NCI-H345 treated with DMSO at 0.1 percent for 48 hours (cell line): Measurements from ENCODE around the gene HOXA9.
A peak's percentile ranks its signal among the peaks of the same experiment; 100 is the strongest.

Experiments used
- DNase-seq: peaks from one replicate; lab custom pipeline; 2025; ENCODE audit not compliant: unreplicated experiment; lab: John Stamatoyannopoulos, UW

HOXA9 gene

DNA sequence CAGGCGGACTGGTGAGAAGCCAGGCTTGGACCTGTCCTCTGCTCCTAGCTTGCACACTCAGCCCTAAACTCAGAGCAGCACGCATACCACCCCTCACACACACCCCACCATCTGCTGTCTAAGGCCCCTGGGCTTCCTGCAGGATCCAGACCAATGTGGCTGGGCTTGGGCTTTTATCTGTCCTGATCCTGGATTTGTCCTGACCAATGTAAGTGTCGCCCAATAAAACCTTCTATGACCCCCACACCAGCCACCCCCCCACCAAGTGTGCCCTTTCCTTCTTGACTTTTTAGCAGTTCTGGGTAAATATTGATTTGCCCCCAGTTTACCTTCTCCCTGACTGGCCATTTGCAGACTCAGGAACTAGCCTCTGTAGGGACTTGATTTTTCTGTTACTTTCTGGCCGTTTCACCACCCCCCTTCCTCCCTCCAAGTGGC lies 36.3 kb upstream of the HOXA9 start:
- DNase-seq: no peak

DNA sequence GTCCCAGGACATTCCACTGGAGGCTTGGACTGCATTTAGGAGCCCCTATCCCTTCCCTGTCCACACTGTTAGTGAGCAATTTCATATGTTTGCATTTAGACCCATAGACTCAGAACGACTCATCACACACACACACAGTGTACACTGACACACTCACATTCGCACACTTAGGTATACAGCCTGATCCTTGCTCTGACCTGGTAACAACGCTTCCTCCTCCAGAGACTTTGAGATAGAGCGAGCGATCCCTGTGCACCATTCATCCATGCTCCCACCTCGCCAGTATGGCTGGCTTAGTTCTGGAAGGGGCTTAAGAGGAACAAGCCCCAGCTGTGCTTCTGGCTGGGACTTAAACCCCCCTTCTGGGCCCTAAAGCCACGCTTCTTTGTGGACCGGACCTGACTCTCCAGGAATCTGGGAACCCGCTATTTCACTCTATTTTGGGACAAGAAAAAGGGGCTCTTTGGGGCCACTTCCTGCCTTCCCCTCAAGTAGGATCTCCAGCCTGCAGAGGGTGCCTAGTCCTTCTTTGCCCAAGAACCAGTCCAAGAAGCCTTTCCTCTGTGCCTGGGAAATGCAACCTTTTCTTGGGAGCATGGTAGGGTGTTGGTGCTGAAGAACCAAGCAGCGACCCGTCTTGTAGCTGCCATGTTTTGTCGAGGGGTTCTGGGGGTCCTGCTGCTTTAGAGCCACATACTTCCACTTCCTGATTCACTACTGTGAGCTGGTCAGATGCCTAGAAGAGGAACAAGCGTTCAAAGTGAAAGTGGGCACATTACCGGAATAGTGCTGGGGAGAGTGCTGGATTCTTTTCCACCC lies 35.6 kb upstream of the HOXA9 start:
- no peak for DNase-seq

DNA sequence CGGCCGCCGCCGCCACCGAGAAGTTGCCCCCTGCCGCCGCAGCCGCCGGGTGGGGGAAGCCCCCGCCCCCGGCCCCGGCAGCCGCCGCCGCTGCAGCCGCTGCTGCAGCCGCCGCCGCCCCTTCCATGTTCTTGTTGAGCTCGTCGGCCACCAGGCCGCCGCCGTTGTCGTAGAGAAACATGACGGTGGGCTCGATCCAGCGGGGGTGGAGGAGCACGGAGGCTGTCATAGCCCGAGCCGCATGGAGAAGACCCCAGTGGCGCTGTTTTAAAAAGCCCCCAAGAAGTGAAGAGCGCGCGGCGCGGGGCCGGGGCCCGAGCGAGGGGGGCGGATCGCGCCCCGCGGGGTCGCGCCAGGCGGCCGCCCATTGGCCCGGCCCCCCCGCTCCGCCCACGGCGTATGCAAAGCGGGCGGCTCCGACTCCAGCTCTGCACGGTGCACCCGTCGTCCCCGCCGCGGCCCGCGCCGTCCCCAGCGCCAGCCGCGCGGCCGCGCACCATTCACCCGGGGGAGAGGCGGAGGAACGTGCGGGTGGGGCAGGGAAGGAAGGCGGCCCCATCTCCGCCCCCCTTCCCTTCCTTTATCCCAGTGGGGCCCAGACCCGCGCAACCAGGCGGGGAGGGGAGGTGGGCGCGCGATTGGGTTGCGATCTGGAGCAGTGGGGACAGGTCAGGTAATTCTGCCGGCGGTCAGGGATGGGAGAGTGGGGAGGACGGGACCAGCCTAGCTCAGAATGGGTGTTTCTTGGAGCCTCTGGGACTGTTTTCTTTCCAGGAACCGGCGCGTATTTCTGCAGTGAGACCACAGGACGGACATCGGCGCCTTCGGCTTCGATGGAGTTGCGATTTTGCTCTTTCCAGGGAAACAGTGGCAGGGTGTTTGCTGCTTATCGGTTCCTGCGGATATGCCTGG lies 34.8 kb upstream of the HOXA9 start, which contains the start of gene HOXA13:
Gene HOXA13, minus strand, starts transcription at position 243 of the 912 bp plus-strand sequence. Its CDS starts 14 bp downstream, at position 229.
- DNase-seq: peak; percentile 38

DNA sequence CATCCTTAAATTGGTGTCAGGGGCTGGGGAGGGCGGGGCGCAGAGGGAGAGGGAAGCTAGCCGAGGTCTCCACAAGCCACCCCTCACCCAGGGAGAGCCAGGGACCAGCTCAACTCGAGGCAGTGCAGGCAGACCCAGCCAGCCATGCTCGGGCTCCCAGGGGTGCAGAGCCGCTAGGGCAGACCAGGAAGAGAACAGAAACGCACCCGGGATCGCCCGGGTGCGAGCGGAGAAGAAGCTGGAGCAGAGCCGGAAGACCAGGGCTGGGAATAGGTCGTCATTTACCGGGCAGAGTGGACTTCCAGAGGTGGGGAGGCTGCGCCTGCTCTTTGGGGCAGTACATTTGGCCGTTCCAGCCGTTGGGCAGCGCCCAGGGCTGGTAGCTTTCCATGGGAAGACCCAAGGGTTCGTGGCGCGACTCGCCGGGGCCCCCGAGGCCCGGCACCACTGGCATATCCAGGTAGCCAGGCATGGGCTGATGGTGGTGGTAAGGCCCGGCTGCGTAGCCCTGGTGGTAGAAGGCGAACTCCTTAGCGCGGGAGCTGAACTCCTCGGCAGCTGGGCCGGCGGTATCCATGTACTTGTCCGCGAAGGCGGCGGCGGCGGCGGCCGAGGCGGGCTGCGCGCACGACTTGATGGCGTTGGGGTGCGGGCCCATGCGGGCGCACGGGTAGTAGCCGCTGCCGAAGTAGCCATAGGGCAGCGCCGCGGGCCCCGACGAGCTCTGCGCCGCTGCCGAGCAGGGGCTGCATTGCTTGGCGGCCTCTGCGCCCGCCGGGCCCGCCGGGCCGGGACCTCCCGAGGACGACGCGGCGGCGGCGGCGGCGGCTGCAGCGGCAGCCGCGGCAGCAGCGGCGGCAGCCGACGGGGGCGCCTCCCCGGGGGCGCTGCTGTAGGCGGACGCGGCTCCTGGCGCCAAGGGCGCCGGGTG lies 33.8 kb upstream of the HOXA9 start:
- no peak for DNase-seq

DNA sequence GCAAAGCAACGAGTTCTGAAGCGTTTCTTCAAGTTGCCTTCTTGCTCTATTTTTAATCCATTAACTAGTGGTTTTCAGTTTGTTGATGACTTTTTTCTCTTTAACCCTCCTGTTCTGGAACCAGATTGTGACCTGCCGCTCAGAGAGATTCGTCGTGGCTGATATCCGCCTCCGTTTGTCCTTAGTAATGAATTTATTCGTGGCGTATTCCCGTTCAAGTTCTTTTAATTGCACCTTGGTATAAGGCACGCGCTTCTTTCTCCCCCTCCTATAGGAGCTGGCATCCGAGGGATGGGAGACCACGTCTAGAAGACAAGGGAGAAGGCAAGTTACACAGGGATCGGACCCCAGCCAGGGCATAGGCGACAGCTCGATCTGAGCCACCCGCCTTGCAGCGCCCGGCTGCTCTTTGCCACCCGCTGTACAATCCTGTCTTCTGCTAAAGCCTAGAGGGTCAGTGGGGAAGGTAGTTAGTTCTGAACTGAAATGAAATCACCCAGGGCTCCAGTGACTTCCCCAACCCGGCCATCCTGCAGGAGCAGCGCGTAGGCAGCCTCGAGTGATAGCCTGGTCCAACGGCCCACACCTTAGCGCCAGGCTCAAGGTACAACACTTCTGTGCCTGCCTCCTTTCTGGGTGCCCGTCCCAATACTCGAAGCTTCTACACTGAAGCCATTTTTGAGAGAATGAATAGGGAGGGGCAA lies 33.0 kb upstream of the HOXA9 start:
- no peak for DNase-seq

DNA sequence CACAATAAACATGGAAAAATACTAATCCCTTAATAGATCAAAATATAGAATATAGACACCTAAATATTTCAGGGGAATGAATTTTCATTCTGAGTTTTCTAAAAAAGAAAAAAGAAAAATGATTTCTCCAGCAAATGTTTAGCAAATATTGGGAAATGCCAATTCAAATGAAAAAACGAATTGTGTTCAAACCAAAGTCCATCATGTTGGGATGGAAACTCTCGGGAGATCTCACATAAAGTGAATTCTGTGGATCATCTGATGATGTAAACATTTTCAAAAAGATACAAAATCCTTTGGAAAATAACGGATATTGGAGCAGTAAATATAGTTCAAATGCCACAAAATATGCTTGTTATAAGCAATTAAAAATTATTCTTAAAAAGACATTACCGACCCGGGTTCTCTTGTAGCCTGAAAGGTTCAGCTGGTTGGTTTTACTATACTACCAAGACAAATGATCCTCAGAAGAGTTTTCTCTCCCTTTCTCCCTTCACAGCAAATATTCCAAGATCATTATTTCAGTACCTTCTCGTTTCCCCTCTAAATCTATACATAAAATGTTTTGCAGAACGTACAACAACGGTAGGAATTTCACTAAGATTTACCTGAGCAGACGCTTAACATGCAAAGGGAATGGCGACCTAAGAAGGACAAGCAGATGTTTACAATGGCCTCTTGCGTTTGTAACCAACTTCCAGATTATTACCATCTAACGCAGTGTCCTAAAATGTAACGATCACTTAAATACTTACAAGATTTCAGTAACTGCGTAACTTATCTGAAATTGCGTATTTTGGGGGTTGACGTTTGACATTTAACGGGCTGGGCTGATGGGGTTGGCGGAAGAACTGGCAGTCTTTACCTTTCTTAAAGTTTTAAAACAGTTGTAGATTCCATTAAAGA lies 32.1 kb upstream of the HOXA9 start:
- DNase-seq: no peak

DNA sequence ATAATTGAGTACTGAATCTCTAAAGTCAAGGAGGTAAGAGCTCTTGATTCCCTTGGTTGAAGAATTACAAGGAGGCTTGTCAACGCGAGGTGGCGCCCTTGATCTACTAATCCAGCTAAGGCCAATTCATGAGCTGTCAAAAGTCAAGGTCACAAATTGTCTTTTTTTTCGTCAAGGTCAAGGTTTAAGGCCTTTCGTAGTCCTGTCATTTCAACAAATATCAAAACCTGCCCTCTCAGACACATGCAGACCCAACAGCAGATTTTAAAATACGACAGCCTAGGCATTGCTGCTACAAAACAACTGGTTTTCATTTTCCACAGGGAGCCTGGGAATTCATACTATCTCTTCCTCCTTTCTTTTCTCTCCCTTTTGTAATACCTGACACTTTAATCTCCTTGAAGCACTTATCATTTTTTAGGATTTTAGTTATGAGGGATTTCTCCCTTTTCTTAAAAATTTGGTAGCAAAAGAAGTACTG lies 31.0 kb upstream of the HOXA9 start:
- DNase-seq: peak; percentile 62

DNA sequence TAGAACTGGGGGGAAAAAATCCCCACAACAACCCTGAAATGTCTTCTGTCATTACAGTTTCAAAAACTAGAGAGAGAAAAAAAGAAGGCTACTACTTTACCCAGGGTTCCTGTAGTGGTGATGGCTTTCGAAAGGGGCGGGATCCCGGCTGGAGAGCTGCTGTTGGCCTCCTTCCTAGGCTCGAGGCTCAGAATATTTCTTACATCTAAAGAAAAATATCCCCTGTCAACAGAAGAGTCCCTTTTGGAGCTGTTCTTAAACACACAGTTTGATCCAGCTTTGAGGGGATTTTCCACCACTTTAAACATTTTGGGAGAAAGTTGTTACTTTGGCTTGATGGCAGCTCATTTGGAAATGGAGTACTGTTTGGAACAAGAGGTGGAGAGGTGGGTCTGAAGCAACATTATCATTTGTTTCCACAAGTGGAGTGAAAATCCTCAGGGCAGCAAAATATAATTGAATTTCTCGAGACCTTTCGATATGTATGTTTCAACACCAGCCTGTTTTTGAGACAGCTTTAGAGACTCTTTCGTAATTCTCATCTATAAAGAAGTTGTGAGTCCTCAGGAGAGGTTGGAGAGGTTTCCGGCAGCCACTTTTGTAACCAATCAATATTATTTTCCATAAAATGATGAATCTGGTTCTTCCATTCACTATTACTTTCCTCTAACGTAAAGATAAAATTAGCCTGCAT lies 29.5 kb upstream of the HOXA9 start:
- DNase-seq: no peak

DNA sequence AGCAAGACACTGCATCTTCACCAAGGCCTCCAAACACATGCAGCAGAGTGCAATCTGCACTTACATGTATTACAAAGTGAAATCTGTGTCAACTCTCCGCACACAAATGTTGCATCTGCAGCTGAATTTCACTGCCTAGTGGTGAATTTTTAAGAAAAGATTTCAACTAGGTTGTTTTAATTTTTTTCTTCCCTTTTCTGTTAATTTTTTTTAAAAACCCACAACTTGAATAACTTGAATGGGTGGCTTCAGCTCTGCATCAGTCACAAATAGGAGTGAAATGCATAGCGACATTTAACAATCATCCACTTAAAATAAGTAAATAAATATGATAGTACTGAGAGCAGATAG lies 28.6 kb upstream of the HOXA9 start:
- no peak for DNase-seq

DNA sequence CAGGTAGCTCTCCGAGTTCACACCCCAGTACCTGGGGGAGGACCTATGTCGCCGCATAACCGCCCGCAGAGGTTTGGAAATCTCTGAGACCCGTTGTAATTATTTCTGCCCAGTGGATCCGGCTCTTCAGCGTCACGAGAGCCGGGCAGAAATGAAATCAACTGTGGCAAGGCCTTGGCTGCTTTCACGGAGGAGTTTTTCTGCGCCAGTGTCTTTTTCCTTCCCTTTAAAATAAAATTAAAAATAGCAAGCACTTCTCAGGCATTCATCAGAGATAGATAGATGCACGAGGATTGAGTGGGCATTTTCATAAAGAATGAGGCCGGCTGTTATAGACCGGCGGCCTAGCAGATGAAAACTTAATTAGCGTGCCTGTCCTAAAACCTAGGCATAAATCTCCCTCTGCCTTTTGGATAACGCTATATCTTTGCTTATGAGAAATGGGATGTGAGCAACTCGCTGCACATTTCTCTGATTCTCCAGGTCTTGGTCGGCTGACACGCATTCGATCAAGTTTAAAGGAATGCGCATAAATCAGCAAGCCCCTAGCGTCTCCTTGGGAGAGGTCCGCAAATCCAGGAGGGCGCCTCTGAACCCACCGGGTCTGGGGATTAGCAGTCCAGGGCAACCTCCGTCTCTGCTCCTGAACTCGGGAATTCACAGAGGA lies 28.1 kb upstream of the HOXA9 start:
- no peak for DNase-seq

DNA sequence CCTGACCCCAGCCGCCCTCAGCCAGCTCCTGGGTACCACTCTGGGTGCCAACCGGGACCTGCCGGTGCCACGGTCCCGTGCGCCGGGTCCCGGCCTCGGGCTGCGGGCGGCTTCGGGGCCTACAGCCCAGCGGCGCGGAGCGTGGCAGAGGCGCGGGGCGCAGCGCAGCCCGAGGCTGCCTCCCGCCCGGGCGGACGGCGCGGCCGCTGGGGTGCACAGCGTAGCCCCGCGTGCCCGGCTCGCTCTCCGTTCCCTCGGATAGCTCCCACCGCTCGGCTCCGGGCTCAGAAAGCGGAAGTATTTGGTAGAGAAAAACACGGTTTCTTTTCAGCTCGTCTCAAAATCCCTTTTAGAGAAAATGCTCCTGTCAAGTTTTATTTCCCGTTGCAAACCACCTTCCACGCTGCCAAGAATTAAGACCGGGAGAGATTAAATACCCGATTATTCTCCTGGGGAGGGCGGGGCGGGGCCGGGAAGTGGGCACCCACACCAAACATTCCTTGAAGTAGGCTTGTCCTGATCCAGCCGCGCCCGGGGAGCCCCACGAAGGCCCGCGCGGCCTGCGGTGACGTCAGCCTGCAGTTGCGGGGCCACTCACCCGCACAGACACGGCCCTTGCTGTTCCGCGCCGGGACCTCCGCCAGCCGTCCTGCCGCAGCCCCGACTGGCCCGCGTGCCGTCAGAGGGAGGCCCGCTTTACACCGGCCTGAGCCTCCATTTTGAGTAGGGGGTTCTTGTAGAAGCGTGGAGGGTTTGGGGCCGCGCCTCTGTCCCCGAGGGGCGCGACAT lies 27.4 kb upstream of the HOXA9 start:
- no peak for DNase-seq

DNA sequence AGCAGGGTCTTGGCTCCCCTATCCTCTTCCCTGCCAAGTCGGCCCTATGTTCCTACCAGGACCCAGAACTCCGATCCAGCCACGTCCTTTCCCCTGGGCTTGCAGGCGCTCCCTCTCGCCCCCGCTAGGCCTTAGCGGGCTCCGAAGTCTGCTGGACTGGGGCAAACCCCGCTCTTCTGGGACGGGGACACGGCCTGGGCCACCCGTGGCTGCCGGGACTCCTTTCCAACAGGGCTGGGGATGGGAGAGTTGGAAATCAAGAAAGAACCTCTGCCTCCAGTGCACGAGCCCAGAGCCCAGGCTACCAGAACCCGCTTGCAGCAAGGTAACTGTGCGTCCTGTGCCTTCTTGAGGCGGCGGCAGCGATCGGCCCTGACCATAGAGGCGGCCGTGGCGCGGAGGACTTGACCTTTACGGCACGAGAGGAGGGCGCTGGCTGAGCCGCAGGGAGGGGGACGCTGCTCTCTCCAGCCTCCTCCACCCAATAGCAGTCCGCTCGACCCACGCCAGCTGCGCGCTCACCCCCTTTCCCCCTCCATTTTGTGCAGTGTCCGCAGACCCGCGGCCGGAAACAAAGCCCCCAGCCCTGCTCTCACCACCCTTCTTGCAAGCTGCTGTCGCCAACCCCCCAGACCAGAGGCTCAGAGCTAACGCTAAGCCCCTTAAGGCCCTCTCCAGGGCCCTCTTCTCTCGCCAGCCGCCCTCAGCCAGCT lies 26.7 kb upstream of the HOXA9 start:
- DNase-seq: no peak

DNA sequence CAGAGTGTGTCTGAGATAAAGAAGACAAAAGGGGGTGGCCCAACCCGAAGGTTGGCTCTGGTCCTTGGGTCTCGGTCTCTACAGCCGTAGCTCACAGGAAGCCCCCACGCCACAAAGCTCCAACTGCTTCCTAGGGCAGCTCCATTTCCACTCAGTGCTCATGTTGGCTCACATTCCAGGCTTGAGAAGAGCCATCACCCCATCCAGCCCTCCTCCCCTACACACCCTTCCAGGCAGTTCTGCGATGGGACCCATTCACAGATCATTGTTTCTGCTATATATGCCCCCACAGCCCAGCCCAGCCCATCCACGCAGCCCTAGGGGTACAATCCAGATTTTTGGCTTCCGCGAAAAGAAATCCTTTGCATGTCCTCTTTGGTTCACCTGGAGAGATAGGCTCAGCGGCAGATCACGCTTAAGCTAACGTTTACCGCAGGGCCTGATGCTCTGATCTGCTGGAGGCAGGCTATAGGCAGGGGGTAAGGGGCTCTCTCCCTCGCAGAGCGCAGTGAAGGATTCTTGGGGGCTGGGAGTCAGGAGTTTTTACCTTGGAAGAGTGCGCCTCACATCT lies 25.9 kb upstream of the HOXA9 start:
- DNase-seq: no peak

DNA sequence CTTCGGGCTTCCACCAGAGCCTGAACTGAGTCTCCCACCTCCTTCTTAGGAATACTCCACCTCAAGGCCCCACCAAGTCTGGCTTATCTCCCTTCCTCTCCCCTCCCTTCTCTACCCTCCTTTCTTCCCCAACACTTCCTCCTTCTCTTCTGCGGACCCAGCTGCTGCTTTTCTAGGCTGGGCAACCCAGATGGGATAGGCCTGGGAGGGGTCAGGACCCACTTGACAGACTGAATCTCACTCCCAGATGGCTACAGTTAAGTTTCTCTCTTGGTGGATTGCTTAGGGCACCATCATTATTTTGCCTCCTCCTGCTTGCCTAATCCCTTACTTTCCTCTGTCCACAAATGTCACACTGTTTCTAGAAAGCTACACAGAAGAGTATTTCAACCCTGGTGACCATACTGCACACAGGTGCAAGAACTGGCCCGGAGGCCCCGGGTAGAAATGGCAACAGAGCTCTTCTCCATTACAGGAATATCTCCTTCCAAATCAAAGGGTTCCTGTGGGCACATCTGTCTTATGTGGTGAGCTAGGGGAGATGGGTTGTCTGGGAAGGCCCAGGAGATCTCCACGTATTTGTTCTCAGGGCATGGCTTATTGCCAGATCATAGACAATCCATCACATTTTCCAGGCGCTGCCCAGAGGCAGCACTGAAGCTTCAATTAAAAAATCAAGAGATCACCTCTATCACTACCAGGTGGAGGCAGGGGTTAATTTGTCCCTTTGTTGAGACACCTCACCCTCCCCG lies 24.8 kb upstream of the HOXA9 start:
- no peak for DNase-seq

DNA sequence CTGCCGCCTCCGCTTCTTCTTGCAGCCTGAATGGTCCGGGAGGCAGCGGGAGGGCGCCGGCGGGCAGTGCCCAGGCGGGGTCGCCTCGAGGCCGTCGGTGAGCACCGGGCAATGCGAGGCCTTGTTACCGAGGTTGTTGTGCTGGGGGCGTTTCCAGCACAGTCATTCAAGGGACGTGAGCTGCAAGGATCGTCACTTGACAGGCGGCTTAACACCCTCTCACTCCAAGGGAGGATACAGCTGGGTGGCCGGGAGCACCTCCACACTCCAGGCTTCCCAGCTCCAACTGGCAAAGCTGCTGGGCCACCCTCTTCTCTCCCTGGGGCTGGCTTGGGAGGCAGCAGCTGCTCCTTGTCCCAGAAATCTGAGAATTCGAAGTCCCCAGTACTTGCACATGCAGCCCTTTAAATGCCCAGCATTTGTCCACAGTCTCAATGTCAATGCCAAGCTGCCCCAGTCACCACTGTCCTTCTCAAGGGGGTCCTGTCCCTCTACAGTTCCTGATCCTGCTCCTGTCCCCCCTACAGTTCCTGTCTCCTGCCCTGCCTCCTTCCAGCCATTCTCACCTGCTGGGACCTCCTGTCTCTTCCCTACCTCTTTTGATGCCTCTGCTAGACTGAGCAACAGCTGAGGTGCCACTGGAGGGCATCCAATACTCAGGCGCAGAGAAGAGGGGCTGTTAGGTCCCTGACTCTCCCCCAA lies 24.1 kb upstream of the HOXA9 start:
- no peak for DNase-seq
